K562 (cell line): ENCODE data around the gene ARMC9.
"Not testable (repeated sequence)": the region's sequence is repeated elsewhere in the genome, so short reads cannot be mapped to it uniquely, and the experiment has no call there.

Experiments used
- HDAC6 ChIP-seq: IDR thresholded peaks from 2 replicates; pipeline ENCODE4 v1.6.1; 2012; ENCODE audit warnings: low read depth, mild to moderate bottlenecking, control low read depth, inconsistent platforms, low read length, moderate library complexity
- HNRNPK ChIP-seq: fragments of 200-400 bp; formaldehyde crosslinking; IDR thresholded peaks from one replicate; pipeline ENCODE4 v1.6.1; 2018; ENCODE audit warnings: mild to moderate bottlenecking, low read depth, low read length; ENCODE audit not compliant: poor library complexity, severe bottlenecking
- NBN ChIP-seq: fragments of 450-650 bp; IDR thresholded peaks from 2 replicates; pipeline ENCODE4 v1.6.1; 2016; ENCODE audit warnings: low read depth, mild to moderate bottlenecking
- SIN3A ChIP-seq, 2 experiments: fragments of 150-350 bp in 1 of 2; IDR thresholded peaks; 2 replicates each; pipeline ENCODE4 v1.6.1; 2011 to 2016; ENCODE audit warnings: borderline replicate concordance in 2 of 2, low read depth in 2 of 2, low read length in 2 of 2, mild to moderate bottlenecking in 2 of 2, moderate library complexity in 2 of 2; ENCODE audit not compliant: control insufficient read depth in 1 of 2
- SMC3 ChIP-seq: conservative IDR thresholded peaks from 2 replicates; pipeline ENCODE4 v1.6.1; 2011; ENCODE audit warnings: low read depth, low read length, improper control_type of control experiment; ENCODE audit not compliant: insufficient read depth
- SNRNP70 ChIP-seq: fragments of 200-400 bp; formaldehyde crosslinking; optimal IDR thresholded peaks from 2 replicates; pipeline ENCODE3; 2017; ENCODE audit warnings: low read depth, low read length
- SREBF2 ChIP-seq: sonication (generic); formaldehyde crosslinking; IDR thresholded peaks from 2 replicates; pipeline ENCODE4 v1.4.0; 2020; ENCODE audit warnings: mild to moderate bottlenecking, missing genetic modification reagents
- ZNF3 ChIP-seq: fragments of 250-450 bp; sonication (Bioruptor Pico); IDR thresholded peaks from 2 replicates; pipeline ENCODE4 v1.5.0; 2021; ENCODE audit warnings: mild to moderate bottlenecking, moderate library complexity
- TF ChIP-seq, protein P1 (sequence below): sonication (generic); formaldehyde crosslinking; IDR thresholded peaks from 2 replicates; pipeline ENCODE4 v1.8.1; 2023; ENCODE audit warnings: mild to moderate bottlenecking, missing genetic modification reagents
- TF ChIP-seq, protein P2 (sequence below), 3 experiments: IDR thresholded peaks in 2 of 3; conservative IDR thresholded peaks in 1 of 3; 2 replicates each; pipeline ENCODE4 v1.5.1; 2011 to 2012; ENCODE audit warnings: low read length in 3 of 3, mild to moderate bottlenecking in 3 of 3, control low read depth in 2 of 3, improper control_type of control experiment in 1 of 3, inconsistent platforms in 1 of 3, low read depth in 1 of 3, mixed read lengths in 1 of 3, moderate library complexity in 1 of 3; ENCODE audit not compliant: insufficient read depth in 2 of 3
- TF ChIP-seq, protein P3 (sequence below): fragments of 250-450 bp; sonication (Bioruptor Pico); IDR thresholded peaks from 2 replicates; pipeline ENCODE4 v1.4.0; 2020; ENCODE audit warnings: mild to moderate bottlenecking, moderate library complexity

DNA sequence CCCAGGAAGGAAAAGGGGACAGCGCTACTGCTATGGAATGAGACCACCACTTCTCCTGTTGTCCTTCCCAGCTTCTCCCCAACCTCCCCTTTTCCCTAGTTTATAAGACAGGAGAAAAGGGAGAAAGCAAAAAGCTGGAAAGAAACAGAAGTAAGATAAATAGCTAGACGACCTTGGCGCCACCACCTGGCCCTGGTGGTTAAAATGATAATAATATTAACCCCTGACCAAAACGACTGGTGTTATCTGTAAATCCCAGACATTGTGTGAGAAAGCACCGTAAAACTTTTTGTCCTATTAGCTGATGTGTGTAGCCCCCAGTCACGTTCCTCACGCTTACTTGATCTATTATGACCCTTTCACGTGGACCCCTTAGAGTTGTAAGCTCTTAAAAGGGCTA is 202.2 kb downstream of the ARMC9 start:
- TF ChIP-seq ZNF3; SMC3; SIN3A (IDR thresholded peaks at IDR 0.05; ENCODE audit: borderline replicate concordance in 2 of 2, control insufficient read depth in 1 of 2, low read depth in 2 of 2, low read length in 2 of 2); HNRNPK; SNRNP70; SREBF2 (CRISPR knock-in tag); NBN; HDAC6: not testable (repeated sequence)
- TF ChIP-seq, protein P1, sequence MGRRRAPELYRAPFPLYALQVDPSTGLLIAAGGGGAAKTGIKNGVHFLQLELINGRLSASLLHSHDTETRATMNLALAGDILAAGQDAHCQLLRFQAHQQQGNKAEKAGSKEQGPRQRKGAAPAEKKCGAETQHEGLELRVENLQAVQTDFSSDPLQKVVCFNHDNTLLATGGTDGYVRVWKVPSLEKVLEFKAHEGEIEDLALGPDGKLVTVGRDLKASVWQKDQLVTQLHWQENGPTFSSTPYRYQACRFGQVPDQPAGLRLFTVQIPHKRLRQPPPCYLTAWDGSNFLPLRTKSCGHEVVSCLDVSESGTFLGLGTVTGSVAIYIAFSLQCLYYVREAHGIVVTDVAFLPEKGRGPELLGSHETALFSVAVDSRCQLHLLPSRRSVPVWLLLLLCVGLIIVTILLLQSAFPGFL = not testable (repeated sequence)
- TF ChIP-seq, protein P2, sequence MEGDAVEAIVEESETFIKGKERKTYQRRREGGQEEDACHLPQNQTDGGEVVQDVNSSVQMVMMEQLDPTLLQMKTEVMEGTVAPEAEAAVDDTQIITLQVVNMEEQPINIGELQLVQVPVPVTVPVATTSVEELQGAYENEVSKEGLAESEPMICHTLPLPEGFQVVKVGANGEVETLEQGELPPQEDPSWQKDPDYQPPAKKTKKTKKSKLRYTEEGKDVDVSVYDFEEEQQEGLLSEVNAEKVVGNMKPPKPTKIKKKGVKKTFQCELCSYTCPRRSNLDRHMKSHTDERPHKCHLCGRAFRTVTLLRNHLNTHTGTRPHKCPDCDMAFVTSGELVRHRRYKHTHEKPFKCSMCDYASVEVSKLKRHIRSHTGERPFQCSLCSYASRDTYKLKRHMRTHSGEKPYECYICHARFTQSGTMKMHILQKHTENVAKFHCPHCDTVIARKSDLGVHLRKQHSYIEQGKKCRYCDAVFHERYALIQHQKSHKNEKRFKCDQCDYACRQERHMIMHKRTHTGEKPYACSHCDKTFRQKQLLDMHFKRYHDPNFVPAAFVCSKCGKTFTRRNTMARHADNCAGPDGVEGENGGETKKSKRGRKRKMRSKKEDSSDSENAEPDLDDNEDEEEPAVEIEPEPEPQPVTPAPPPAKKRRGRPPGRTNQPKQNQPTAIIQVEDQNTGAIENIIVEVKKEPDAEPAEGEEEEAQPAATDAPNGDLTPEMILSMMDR (IDR thresholded peaks at IDR 0.05 in 2 of 3, conservative IDR thresholded peaks at IDR 0.05 in 1 of 3; ENCODE audit: insufficient read depth in 2 of 3, low read depth in 1 of 3, low read length in 3 of 3) = 0 out of 6 replicates have a peak, but pooled peaks of 1 of the 3 experiments have one; percentile 4
- TF ChIP-seq, protein P3, sequence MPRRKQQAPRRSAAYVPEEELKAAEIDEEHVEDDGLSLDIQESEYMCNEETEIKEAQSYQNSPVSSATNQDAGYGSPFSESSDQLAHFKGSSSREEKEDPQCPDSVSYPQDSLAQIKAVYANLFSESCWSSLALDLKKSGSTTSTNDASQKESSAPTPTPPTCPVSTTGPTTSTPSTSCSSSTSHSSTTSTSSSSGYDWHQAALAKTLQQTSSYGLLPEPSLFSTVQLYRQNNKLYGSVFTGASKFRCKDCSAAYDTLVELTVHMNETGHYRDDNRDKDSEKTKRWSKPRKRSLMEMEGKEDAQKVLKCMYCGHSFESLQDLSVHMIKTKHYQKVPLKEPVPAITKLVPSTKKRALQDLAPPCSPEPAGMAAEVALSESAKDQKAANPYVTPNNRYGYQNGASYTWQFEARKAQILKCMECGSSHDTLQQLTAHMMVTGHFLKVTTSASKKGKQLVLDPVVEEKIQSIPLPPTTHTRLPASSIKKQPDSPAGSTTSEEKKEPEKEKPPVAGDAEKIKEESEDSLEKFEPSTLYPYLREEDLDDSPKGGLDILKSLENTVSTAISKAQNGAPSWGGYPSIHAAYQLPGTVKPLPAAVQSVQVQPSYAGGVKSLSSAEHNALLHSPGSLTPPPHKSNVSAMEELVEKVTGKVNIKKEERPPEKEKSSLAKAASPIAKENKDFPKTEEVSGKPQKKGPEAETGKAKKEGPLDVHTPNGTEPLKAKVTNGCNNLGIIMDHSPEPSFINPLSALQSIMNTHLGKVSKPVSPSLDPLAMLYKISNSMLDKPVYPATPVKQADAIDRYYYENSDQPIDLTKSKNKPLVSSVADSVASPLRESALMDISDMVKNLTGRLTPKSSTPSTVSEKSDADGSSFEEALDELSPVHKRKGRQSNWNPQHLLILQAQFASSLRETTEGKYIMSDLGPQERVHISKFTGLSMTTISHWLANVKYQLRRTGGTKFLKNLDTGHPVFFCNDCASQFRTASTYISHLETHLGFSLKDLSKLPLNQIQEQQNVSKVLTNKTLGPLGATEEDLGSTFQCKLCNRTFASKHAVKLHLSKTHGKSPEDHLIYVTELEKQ (CRISPR knock-in tag) = not testable (repeated sequence)
